ENCODE results near the gene WDR45B.

DNA sequence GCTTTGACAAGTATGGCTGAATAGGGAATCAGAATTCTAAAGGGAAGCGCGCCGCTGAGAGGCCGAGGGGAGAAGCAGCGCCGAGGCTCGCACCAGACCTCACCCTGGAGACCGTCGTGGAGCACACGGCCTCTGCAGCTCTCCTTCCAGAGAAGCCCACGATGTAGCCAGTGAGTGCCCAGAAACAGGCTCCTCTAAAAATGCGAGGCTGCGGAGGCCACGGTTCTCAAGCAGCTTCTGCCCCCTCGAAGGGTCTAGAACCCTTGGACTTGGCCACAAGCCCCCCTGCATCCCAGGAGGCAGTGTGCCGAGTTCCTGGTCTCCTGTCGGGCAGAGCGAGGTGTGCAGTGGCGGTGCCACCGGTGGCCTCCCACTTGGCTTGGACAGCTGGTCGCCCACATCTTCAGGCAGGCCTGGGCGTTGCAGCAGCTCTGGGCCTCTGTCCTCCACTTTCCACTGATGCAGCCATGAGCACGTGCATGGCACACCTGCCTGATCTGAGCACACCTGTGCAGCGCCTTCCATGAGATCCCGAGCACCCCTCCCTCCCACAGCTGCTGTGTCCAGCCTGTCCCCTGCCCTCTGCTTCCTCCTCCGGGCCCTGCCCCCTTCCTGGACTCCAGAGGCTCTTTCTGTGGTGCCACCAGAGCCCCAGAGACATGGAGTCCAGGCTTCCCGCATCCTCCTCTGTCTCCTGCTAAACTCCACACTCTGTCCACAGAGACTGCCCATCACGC is 18.9 kb upstream of the WDR45B start:
- TF ChIP-seq, protein P1, sequence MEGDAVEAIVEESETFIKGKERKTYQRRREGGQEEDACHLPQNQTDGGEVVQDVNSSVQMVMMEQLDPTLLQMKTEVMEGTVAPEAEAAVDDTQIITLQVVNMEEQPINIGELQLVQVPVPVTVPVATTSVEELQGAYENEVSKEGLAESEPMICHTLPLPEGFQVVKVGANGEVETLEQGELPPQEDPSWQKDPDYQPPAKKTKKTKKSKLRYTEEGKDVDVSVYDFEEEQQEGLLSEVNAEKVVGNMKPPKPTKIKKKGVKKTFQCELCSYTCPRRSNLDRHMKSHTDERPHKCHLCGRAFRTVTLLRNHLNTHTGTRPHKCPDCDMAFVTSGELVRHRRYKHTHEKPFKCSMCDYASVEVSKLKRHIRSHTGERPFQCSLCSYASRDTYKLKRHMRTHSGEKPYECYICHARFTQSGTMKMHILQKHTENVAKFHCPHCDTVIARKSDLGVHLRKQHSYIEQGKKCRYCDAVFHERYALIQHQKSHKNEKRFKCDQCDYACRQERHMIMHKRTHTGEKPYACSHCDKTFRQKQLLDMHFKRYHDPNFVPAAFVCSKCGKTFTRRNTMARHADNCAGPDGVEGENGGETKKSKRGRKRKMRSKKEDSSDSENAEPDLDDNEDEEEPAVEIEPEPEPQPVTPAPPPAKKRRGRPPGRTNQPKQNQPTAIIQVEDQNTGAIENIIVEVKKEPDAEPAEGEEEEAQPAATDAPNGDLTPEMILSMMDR (IDR thresholded peaks at IDR 0.05): no peak
- TF ChIP-seq POLR2A (IDR thresholded peaks at IDR 0.05): no peak

All from body of pancreas (tissue), 4 donors.